HG02610 (cell line): ENCODE results near the gene KDM4B.
"Not testable (repeated sequence)": the region's sequence is repeated elsewhere in the genome, so short reads cannot be mapped to it uniquely, and the experiment has no call there.

ENCODE experiments used
- ATAC-seq: cut with Tn5 transposase; IDR thresholded peaks from one replicate; pipeline ENCODE4 v1.9.1; 2021; ENCODE audit warnings: mild to moderate bottlenecking, moderate library complexity; ENCODE audit not compliant: unreplicated experiment

Gene KDM4B

DNA sequence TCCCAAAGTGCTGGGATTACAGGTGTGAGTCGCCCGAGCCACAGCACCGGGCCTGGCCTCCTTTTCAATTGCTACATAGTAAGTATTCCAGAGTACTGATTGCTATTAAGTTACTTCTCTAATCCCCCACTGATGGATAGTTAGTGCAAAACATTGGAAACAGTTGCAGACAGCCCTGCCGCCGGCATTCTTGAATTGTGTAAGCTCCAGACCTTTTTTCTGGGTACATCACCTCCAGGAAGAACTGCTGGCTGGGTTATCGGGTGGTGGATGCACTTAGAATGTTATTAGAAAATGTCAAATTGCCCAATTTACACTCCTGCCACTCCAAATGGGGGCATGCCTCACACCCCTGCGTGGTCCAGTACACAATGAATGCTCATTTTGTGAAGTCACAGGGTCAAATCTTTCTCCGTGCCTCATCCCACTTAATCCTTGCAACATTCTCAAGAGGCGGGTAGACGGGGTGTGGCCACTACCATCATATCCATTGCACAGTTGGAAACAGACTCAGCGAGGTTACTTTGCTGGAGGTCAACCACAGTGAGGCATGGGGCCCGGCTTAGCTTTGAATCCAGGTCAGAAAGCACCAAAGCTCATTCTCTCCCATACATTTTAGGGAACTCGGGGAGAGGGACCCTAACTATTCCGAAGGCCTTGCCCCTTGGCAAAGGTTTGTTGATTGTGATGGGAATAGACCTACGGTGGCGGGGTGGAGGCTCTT lies 1.0 kb upstream of the KDM4B start:
- ATAC-seq = no peak

GRCh38 chr19:4969292-4969771 lies 419 bp downstream of the KDM4B start:
- no peak for ATAC-seq

GRCh38 chr19:4969772-4970531 lies 1.0 kb downstream of the KDM4B start:
- ATAC-seq = no peak

DNA sequence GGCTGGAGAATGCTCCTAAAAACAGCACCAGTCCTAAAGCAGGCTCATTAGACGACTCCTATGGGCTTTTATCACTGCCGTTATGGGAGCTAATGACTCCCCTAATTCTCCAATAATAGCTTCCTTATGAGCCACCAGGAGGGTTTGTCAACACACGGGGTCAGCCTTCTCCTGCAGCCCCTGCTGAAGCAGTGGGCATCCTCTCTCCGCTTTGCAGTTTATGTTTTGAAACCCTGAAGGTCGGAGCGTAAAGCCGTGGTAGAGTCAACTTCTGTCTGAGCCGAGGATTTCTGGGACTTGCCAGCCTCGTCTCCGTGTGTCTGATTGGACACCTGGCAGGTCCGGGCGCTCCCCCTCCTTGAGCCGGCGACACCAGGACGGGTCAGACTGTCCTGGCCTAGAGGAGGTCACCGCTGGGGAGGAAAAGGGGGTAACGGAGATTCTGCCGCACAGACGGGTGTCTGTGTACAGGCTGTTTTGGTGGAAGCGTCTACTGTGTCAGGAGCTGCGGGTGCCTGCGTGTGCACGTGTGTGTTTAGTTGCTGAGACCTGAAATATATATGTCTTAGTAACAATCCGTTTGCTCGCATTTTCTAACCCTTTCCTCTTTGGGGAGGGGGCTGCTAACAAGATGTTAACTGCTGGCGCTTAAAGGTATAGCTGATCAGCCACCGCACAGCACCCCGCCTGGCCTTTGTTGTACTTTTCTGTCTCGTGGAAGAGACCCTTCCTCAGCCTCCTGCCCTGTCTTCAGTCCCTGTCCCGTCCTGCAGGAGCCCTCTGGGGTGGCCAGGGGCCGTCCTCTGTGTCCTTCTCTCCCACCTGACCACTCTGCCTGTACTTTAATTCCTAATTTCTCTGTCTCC lies 1.9 kb downstream of the KDM4B start:
- no peak for ATAC-seq

- ATAC-seq = no peak
Measured at GRCh38 chr19:4971424-4971793, 2.5 kb downstream of the KDM4B start.

- no peak for ATAC-seq
Measured at GRCh38 chr19:4971816-4972495, 3.0 kb downstream of the KDM4B start.

GRCh38 chr19:4972509-4973230 lies 3.8 kb downstream of the KDM4B start:
- no peak for ATAC-seq

- ATAC-seq = no peak
Measured at GRCh38 chr19:4974880-4975469, 6.1 kb downstream of the KDM4B start.

DNA sequence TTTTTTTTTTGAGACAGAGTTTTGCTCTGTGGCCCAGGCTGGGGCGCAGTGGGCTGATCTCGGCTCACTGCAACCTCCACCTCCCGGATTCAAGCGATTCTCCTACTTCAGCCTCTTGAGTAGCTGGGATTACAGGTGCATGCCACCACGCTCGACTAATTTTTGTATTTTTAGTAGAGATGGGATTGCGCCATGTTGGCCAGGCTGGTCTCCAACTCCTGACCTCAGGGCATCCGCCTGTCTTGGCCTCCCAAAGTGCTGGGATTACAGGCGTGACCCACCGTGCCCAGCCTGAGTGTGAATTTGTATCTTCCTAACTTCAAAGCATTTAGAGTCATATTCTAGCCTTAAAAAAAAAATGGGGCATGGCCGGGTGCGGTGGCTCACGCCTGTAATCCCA lies 6.7 kb downstream of the KDM4B start:
- ATAC-seq = not testable (repeated sequence)

GRCh38 chr19:4976401-4977298 lies 7.7 kb downstream of the KDM4B start:
- ATAC-seq = no peak

GRCh38 chr19:4977299-4978174 lies 8.6 kb downstream of the KDM4B start:
- no peak for ATAC-seq

DNA sequence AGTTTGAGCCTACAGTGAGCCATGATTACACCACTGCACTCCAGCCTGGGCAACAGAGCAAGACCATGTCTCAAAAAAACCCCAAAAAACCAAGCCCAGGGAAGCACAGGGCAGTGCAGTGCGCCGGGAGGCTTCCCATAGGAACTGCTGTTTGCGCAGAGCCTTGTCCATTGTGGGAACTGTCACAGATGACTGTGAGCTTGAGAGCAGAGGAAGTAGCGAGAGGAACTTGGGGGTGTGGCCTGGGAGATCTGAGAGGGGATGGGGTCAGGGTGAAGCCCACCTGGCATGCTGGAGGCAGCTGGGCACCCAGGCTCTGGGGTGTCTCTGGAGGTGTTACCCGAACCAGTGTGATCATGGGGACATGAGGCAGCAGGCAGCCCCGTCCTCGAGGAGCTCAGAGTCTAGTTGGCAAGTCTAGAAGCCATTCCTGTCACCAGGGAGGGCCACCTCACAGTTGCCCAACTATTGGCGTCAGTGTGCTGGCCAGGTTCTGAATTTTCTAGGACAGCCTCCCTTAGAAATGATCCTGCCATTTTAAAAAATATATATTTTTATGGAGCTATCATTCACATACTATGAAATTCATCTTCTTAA lies 10.4 kb downstream of the KDM4B start:
- no peak for ATAC-seq

GRCh38 chr19:4980067-4980466 lies 11.2 kb downstream of the KDM4B start:
- no peak for ATAC-seq

GRCh38 chr19:4980838-4981680 lies 12.1 kb downstream of the KDM4B start:
- no peak for ATAC-seq

DNA sequence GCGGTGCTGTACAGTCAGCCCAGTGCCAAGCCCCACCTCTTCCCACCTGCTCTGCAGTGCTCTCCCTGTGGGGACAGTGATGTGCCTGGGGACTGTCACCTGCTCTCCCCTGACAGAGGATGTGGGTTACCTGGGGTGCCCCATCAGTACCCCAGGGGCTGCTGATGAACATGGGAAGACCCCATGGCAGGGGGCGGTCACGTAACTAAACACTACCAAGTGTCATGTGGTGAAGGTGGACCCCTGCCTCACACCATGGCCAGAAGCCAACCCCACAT lies 12.7 kb downstream of the KDM4B start:
- ATAC-seq = no peak

DNA sequence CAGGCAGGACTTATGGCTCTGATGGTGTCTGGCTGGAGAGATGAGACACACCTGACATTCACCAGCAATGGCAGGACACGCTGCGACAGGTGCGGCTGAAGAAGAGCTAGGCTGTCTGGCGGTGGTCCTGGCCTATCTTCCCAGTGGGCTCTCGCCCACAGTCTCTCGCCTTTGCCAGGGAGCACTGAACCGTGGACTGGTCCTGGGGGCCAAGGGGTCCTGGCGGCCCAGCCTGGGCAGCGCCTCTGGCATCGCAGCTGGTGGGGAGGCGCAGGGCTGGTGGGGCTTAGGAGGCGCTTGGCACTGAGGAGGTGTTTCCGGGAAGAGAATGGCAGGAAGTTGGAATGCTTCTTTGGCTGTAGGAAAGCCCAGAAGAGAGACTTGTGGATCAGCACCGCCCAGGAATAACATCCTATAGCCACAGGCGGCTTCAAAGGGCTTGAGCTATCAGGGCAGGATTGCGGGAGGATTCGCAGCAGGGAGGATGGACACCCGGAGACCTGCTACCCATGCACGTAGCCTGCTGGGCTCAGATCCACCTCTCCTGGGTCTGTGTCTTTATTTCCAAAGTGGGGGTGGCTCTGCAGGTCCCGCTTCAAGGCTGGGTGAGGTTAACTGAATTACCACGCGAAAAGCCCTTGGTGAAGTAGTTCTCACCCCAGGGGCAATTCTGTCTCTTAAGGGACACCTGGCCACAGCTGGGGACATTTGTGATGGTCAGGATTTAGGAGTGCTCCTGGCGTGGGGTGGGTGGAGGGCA lies 14.6 kb downstream of the KDM4B start:
- ATAC-seq = no peak
